RKO (cell line): ENCODE measurements around the gene LONP2.
"Not testable (repeated sequence)": the region's sequence is repeated elsewhere in the genome, so short reads cannot be mapped to it uniquely, and the experiment has no call there.

Experiments used
- DNase-seq: peaks from one replicate; pipeline ENCODE4 v3.0.0-alpha.2; 2016; ENCODE audit warnings: low spot score

Gene LONP2

GRCh38 chr16:48369765-48370164 is 125.7 kb downstream of the LONP2 start:
- no peak for DNase-seq

DNA sequence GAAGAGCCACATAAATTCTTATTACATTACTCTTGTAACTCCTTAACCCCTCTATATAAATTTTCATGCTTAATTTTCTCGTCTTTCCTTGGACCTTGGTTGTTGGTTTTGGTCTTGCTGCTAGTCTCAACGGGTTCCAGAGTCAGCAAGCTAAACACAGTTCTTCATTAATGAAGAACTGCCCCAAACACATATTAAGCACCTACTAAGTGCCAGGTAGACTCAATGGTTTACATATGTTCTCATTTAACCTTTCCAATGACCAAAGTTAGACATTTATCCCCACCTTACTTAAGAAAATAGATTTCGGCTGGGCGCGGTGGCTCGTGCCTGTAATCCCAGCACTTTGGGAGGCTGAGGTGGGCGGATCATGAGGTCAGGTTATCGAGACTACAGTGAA is 126.1 kb downstream of the LONP2 start:
- no peak for DNase-seq

DNA sequence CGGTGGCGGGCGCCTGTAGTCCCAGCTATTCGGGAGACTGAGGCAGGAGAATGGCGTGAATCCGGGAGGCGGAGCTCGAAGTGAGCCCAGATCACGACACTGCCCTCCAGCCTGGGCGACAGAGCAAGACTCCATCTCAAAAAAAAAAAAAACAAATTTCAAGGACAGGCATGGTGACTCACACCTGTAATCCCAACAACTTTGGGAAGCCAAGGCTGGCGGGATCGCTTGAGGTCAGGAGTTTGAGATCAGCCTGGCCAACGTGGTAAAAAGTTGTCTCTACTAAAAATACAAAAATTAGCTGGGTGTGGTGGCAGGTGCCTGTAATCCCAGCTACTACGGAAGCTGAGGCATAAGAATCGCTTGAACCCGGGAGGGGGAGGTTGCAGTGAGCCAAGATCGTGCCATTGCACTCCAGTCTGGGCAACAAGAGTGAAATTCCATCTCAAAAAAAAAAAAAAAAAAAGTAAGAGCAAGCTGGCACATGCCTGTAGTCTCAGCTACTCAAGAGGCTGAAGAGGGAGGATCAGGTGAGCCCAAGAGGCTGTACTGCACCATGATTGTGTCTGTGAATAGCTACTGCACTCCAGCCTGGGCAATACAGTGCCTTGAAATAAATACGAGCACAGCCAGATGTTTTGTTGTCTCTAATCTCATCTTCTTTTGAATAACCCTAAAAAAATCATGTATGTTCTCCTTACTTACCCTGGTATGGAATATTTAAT is 126.7 kb downstream of the LONP2 start:
- DNase-seq = not testable (repeated sequence)

- no peak for DNase-seq
Measured at GRCh38 chr16:48371393-48371780, 127.3 kb downstream of the LONP2 start.

DNA sequence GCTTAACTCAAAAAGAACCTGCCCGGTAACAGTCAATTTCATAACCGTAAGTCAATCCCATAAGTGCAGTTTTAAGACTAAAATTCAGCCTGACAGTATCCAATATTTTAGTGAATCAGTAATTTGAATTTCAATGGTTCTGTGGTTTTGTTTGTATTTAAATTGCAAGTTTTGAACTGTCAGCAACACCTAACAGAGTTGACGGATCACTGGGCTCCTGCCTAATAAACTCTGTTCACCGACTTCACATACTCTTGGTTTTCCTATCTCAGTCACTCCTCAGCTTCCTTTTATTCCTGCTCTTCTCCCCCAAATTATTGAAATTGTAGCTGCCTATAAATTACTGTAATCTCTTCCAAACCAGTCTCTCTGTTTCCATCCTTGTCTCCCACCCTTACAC is 128.6 kb downstream of the LONP2 start:
- DNase-seq = no peak

- no peak for DNase-seq
Measured at GRCh38 chr16:48373258-48374029, 129.3 kb downstream of the LONP2 start.

- DNase-seq = no peak
Measured at GRCh38 chr16:48374255-48374654, 130.2 kb downstream of the LONP2 start.

DNA sequence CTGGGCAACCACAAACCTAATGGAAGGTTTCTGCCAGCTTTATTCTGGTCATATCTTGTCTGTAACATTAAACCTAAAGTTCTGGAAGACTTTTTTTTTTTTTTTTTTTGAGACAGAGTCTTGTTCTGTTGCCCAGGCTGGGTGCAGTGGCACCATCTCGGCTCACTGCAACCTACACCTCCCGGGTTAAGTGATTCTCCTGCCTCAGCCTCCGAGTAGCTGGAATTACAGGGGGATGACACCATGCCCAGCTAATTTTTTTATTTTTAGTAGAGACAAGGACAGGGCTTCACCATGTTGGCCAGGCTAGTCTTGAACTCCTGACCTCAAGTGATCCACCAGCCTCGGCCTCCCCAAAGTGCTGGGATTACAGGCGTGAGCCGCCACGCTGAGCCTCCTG is 133.2 kb downstream of the LONP2 start:
- DNase-seq = not testable (repeated sequence)

DNA sequence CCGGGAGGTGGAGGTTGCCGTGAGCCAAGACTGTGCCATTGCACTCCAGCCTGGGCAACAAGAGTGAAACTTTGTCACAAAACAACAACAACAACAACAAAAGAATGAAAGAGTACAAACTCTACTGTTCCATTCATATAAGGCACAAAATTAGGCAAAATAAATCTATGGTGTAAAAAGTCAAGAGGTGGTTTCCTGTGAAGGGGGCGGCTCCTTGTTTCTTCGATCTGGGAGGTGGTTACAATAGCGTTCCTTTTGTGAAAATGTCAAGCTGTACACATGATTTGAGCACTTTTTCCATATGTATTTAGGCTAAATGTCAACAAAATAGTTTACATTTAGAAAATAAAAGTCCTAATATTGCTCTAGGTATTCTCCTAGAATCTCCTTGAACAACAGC is 134.2 kb downstream of the LONP2 start:
- DNase-seq = no peak

GRCh38 chr16:48378836-48379235 is 134.7 kb downstream of the LONP2 start:
- DNase-seq = no peak

- DNase-seq = no peak
Measured at GRCh38 chr16:48381201-48381600, 137.1 kb downstream of the LONP2 start.

DNA sequence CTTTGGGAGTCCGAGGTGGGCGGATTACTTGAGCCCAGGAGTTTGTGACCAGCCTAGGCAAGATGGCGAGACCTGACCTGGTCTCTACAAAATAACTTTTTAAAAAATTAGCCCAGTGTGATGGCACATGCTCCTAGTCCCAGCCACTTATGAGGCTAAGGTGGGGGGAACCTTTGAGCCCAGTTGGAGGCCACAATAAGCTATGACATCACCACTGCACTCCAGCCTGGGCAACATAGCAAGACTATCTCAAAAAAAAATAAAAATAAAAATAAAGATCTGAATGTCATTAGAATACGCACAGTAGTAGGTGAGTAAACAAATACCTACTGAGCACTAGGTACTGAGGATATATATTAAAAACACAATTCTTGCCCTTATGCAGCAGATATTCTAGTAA is 138.0 kb downstream of the LONP2 start:
- DNase-seq = no peak

- no peak for DNase-seq
Measured at GRCh38 chr16:48383009-48383876, 139.1 kb downstream of the LONP2 start.

DNA sequence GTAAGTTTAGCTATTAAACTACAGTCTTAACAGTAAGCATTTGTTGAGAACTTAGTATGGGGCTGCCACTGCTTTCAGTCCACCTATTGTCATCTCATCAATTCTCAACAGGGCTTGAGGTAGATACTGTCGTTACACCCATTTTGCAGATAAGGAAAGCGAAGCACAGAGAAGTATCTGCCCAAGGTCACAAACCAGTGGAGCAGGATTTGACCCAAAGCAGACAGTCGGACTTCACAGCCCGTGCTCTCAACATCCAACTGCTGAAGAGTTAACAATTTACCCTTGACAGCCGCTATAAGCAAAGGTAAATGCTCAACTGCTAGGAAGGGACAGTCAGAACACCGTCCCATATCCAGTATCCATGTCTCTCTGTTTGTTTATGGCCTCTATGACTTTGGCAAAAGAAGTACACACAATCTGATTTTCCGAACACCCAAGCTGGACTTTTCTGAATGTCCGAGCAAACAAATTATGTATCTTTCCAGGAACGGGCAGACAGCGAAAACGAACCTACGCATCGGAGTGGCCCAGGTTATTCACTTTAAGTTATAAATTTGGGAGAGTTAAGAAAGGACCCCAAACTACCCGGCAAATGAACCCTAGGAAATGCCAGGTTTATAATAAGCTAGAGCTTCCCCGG is 139.9 kb downstream of the LONP2 start:
- DNase-seq = peak; percentile 39

- DNase-seq = peak; percentile 45
Measured at GRCh38 chr16:48384520-48385252, 140.6 kb downstream of the LONP2 start.

GRCh38 chr16:48385253-48386150 is 141.4 kb downstream of the LONP2 start, which contains the start of gene SIAH1:
SIAH1 (minus strand) TSS chr16:48385413; CDS start chr16:48362428, 22,985 bp downstream.
- DNase-seq = peak; percentile 81

GRCh38 chr16:48386559-48387312 is 142.6 kb downstream of the LONP2 start:
- no peak for DNase-seq

GRCh38 chr16:48392407-48392806 is 148.3 kb downstream of the LONP2 start:
- DNase-seq = no peak
